Astrocyte of the spinal cord (primary cell): ENCODE data around the gene FOXB2.

Source experiments
- DNase-seq: peaks from one replicate; pipeline ENCODE4 v3.0.0; 2011; ENCODE audit warnings: low read depth, low spot score
- H3K4me3 ChIP-seq: 2 replicates; pipeline ENCODE4 v1.5.1; 2011; ENCODE audit warnings: low read depth, mild to moderate bottlenecking, low read length, moderate library complexity
- in situ Hi-C: cut with HindIII; loops from 2 replicates; pipeline ENCODE4 v1.10.0; 2017; ENCODE audit warnings: low sequenced_read_pairs
- TF ChIP-seq, protein P1 (sequence below): IDR thresholded peaks from 2 replicates; pipeline ENCODE4 v1.5.1; 2012; ENCODE audit warnings: low read depth, mild to moderate bottlenecking, low read length, inconsistent platforms

The FOXB2 gene

GRCh38 chr9:77010527-77010926 is 8.9 kb upstream of the FOXB2 start:
- no peak for DNase-seq
- H3K4me3 ChIP-seq = no peak overlapping the region
- TF ChIP-seq, protein P1, sequence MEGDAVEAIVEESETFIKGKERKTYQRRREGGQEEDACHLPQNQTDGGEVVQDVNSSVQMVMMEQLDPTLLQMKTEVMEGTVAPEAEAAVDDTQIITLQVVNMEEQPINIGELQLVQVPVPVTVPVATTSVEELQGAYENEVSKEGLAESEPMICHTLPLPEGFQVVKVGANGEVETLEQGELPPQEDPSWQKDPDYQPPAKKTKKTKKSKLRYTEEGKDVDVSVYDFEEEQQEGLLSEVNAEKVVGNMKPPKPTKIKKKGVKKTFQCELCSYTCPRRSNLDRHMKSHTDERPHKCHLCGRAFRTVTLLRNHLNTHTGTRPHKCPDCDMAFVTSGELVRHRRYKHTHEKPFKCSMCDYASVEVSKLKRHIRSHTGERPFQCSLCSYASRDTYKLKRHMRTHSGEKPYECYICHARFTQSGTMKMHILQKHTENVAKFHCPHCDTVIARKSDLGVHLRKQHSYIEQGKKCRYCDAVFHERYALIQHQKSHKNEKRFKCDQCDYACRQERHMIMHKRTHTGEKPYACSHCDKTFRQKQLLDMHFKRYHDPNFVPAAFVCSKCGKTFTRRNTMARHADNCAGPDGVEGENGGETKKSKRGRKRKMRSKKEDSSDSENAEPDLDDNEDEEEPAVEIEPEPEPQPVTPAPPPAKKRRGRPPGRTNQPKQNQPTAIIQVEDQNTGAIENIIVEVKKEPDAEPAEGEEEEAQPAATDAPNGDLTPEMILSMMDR = no peak
- in situ Hi-C loops = no loop called here

- TF ChIP-seq, protein P1 = peak; percentile 79
- in situ Hi-C loops = no loop called here
- no peak overlapping the region for H3K4me3 ChIP-seq
- DNase-seq = peak; percentile 49
Observed at GRCh38 chr9:77011973-77012821, 7.3 kb upstream of the FOXB2 start.

DNA sequence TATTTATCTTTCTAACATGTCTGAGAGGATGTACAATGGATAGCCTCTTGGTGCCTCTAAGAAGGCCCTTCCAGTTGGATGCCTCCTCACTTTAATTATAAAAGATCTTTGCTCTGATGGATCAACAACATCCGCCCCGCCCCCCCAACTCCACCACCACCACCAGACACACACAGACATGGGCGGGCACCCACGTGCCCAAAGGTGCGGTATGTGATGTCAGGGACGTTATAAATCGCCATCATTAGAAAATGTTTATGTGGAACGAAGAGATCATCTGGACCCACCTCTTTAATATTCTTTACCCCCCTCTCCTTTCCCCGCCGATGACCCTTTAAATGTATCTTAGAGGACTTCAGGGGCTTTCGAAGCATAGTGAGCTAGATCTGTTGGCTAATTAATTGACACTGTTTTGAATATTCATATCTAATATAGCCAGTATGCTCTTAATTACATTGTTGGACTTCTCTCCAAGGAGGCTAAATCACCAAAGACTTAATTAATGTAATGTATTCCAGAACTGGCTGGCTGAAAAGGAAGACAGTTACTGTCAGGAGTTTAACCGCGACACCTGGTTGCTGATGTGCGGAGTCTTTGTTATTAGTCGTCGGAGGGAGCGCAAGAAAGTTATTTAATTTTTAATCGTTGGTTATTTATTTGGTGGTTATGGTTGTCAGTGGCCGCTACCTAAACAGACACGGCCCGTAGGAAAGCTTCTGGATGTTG is 6.1 kb upstream of the FOXB2 start:
- H3K4me3 ChIP-seq = no peak overlapping the region
- TF ChIP-seq, protein P1 = no peak
- in situ Hi-C loops = no loop called here
- DNase-seq = no peak

DNA sequence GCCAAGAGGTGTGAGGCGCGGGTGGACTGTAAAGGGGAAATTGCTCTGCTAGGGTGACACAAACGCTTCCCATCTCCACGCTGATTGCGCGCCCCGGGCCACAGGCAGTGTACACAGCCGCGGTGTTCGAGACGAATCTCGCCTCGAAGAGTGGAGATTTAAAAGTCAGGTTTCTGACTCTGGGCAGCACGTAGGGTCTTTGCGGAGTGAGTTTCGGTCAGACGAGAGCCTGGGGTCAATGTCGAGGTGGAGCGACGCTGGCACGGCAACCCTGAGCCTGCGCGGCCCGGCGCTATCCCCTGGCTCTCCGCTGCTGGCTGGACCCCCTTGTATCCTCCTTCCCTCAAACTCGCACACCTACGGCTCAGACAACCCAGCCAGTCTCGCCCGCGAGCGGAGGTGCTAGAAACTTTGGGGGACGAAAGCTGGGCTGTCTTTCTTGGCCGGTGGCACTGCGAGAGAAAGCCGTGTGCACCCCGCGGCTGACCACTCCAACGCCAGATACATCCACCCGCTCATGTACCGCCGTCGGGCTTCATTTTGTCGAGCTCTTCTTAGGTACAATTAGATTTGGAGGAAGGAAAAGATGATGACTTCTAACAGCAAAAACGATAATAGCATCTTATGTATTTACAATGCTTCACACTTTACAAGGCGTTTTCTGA is 5.4 kb upstream of the FOXB2 start:
- in situ Hi-C loops = no loop called here
- DNase-seq = no peak
- no peak overlapping the region for H3K4me3 ChIP-seq
- TF ChIP-seq, protein P1 = no peak

- DNase-seq = no peak
- TF ChIP-seq, protein P1 = peak; percentile 40
- H3K4me3 ChIP-seq = no peak overlapping the region
- in situ Hi-C loops = no loop called here
Observed at GRCh38 chr9:77014597-77015263, 4.7 kb upstream of the FOXB2 start.
